Adrenal gland (tissue), 19 donors: ENCODE results near the gene CAPN13. TPM values are rescaled to one million over a fixed set of nuclear protein-coding genes. Genes with fewer than 3 reads are reported as not detected.

ENCODE experiments used
- DNase-seq, 7 donors: peaks; one replicate each; pipeline ENCODE4 v3.0.0-alpha.2; 2019 to 2020
- H3K27ac ChIP-seq, 5 donors: fragments of 200-600 bp; sonication (generic) in 4 of 5; 1 replicate in 3 of 5; 2 replicates in 2 of 5; pipeline versions ENCODE4 v1.5.1 to v1.8.0; 2016 to 2020; ENCODE audit warnings: mild to moderate bottlenecking in 1 of 5
- H3K27me3 ChIP-seq: fragments of 200-600 bp; 2 replicates; pipeline ENCODE4 v1.8.0; 2021
- H3K36me3 ChIP-seq, 2 donors: fragments of 200-600 bp; replicated peaks in 1 of 2; 1 replicate in 1 of 2; 2 replicates in 1 of 2; pipeline versions ENCODE4 v1.5.1 to v1.8.0; 2018 to 2022
- H3K4me1 ChIP-seq, 2 donors: fragments of 200-600 bp; replicated peaks in 1 of 2; 1 replicate in 1 of 2; 2 replicates in 1 of 2; pipeline versions ENCODE4 v1.5.1 to v1.8.0; 2018 to 2021
- H3K4me3 ChIP-seq, 4 donors: fragments of 200-600 bp; sonication (generic) in 3 of 4; one replicate each; pipeline ENCODE4 v1.5.1; 2016 to 2018
- H3K9me3 ChIP-seq, 3 donors: fragments of 200-600 bp; sonication (generic) in 1 of 3; replicated peaks in 1 of 3; 1 replicate in 2 of 3; 2 replicates in 1 of 3; pipeline versions ENCODE4 v1.5.1 to v1.8.0; 2016 to 2021
- POLR2A ChIP-seq, 2 donors: fragments of 450-650 bp; IDR thresholded peaks; one replicate each; pipeline ENCODE4 v1.6.1; 2017; ENCODE audit warnings: antibody characterized with exemption in 2 of 2, mild to moderate bottlenecking in 2 of 2, moderate library complexity in 1 of 2
- WGBS, 4 donors: extraction: QIAGEN DNeasy Blood & Tissue Kit in 2 of 4; methylation state at CpG; one replicate each; pipeline versions ENCODE4 v1.1.5 to v1.1.7; 2013 to 2017; 5-methylcytosine and 5-hydroxymethylcytosine counted together
- intact Hi-C, 2 donors: fragments of 100-400 bp; cut with DNase I; formaldehyde crosslinking; loops; one replicate each; pipeline versions ENCODE4 v1.14.1 to v1.15.0; 2022 to 2023
- long read RNA-seq, 10 donors: library from polyadenylated mRNA in 3 of 10; unstranded in 2 of 10; stranded (forward) in 1 of 10; transcript quantifications; one replicate each; pipeline ENCODE4 v2.0.0 and lab custom pipeline, GENCODE V29; 2021 to 2026
- polyA plus RNA-seq, 3 donors: library from polyadenylated mRNA; stranded (reverse); fragments of 200-250 nt in 2 of 3; fragments of 350-450 nt in 1 of 3; fragmentation: Illumina TruSeq in 1 of 3; extraction: RNeasy Lipid Tissue Mini Kit (QIAGEN cat#74804) in 1 of 3; gene quantifications; one replicate each; pipeline ENCODE4 v1.2.3, GENCODE V29; 2013 to 2014
- total RNA-seq, 9 donors: library from RNA; depleted of rRNA in 4 of 9; stranded (reverse); fragments of >200 nt in 4 of 9; fragments of 120-200 nt in 1 of 9; fragmentation: NEBNext Ultra II Directional in 1 of 9; extraction: Animal tissue kit (Norgen Biotek cat#: 25700) in 1 of 9; gene quantifications; one replicate each; pipeline versions ENCODE4 v1.1.0 to v1.2.4, GENCODE V29; 2013 to 2023
- TF ChIP-seq, protein P1 (sequence below), 6 experiments: fragments of 450-650 bp in 4 of 6; fragments of 200-600 bp in 2 of 6; sonication (generic) in 1 of 6; IDR thresholded peaks; 1 replicate in 5 of 6; 2 replicates in 1 of 6; pipeline versions ENCODE4 v1.5.1 to v1.8.0; 2016 to 2021; ENCODE audit warnings: antibody characterized with exemption in 6 of 6, mild to moderate bottlenecking in 2 of 6, moderate library complexity in 1 of 6
- donor health status: healthy with polysubstance abuse.
- donor health status: Bipolar disorder and iron deficiency.
- donor health status: DM: yes; HTN: yes; CAD: no.
- donor health status: DM: no; HTN: no; CAD: no.
- donor health status: DM: no; HTN: no; CAD: no.
- donor health status: DM: yes; HTN: yes; CAD: no.

Gene CAPN13, protein sequence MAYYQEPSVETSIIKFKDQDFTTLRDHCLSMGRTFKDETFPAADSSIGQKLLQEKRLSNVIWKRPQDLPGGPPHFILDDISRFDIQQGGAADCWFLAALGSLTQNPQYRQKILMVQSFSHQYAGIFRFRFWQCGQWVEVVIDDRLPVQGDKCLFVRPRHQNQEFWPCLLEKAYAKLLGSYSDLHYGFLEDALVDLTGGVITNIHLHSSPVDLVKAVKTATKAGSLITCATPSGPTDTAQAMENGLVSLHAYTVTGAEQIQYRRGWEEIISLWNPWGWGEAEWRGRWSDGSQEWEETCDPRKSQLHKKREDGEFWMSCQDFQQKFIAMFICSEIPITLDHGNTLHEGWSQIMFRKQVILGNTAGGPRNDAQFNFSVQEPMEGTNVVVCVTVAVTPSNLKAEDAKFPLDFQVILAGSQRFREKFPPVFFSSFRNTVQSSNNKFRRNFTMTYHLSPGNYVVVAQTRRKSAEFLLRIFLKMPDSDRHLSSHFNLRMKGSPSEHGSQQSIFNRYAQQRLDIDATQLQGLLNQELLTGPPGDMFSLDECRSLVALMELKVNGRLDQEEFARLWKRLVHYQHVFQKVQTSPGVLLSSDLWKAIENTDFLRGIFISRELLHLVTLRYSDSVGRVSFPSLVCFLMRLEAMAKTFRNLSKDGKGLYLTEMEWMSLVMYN
- total RNA-seq (under 1 TPM in 2 of 9 donors, not detected in 7; 0.14 to 0.37 TPM), polyA plus RNA-seq (under 1 TPM in 2 of 3 donors, not detected in 1; 0.10 to 0.32 TPM)
- long read RNA-seq, donor 1 = 0 reads
- long read RNA-seq, donor 2 = 0 reads
- long read RNA-seq, donor 3 = 0 reads
- long read RNA-seq, donor 4 = 0 reads
- long read RNA-seq, donor 5 = 0 reads
- long read RNA-seq, donor 6 = 0 reads
- long read RNA-seq, donor 7 = 0 reads
- long read RNA-seq, donor 8 = 0 reads
- long read RNA-seq, donor 9 = 0 reads
- long read RNA-seq, donor 10 = 0 reads

- intact Hi-C loops = no loop called here
- TF ChIP-seq, protein P1, sequence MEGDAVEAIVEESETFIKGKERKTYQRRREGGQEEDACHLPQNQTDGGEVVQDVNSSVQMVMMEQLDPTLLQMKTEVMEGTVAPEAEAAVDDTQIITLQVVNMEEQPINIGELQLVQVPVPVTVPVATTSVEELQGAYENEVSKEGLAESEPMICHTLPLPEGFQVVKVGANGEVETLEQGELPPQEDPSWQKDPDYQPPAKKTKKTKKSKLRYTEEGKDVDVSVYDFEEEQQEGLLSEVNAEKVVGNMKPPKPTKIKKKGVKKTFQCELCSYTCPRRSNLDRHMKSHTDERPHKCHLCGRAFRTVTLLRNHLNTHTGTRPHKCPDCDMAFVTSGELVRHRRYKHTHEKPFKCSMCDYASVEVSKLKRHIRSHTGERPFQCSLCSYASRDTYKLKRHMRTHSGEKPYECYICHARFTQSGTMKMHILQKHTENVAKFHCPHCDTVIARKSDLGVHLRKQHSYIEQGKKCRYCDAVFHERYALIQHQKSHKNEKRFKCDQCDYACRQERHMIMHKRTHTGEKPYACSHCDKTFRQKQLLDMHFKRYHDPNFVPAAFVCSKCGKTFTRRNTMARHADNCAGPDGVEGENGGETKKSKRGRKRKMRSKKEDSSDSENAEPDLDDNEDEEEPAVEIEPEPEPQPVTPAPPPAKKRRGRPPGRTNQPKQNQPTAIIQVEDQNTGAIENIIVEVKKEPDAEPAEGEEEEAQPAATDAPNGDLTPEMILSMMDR (IDR thresholded peaks at IDR 0.05) = no peak
- TF ChIP-seq POLR2A (IDR thresholded peaks at IDR 0.05) = no peak
- H3K36me3 ChIP-seq = no peaks in the 10 kb centered on the region
- no peaks in the 10 kb centered on the region for H3K4me1 ChIP-seq
- H3K27ac ChIP-seq = no peak within 1 kb of the TSS
- 61 to 70% (median 65%) methylated on average over 6 of the region's 6 CpGs for WGBS, 4 donors
- DNase-seq = no peak
- H3K4me3 ChIP-seq = no peak within 1 kb of the TSS
- H3K27me3 ChIP-seq = no peaks in the 10 kb centered on the region
- H3K9me3 ChIP-seq = no peaks in the 10 kb centered on the region
Measured at GRCh38 chr2:30807249-30807648, at the start of gene CAPN13. Gene CAPN13, minus strand, starts transcription at chr2:30807446. Its CDS starts 20,121 bp downstream, at chr2:30787325.

DNA sequence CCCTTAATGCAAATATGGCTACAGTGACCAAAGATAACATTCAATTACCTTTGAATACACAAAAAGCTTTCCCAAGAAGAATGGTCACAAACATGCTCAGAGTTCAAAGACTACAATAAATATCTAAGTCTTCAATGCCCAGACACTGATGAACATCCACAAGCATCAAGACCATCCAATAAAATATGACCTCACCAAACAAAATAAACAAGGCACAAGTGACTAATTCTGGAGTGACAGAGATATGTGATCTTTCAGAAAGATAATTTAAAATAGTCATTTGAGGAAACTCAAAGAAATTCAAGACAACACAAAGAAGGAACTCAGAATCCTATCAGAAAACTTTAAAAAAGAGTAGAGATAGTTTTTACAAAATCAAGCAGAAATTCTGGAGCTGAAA lies 40.6 kb upstream of the CAPN13 start:
- Histone ChIP-seq H3K4me1 (no peaks in the 10 kb centered on the region), H3K27me3 (no peaks in the 10 kb centered on the region), H3K27ac (no peak overlapping the region), H3K9me3 (no peaks in the 10 kb centered on the region), H3K4me3 (no peak overlapping the region), H3K36me3 (no peaks in the 10 kb centered on the region)
- intact Hi-C loops = no loop called here
- no peak for TF ChIP-seq POLR2A (IDR thresholded peaks at IDR 0.05)
- TF ChIP-seq, protein P1 (IDR thresholded peaks at IDR 0.05) = no peak
- DNase-seq = no peak

DNA sequence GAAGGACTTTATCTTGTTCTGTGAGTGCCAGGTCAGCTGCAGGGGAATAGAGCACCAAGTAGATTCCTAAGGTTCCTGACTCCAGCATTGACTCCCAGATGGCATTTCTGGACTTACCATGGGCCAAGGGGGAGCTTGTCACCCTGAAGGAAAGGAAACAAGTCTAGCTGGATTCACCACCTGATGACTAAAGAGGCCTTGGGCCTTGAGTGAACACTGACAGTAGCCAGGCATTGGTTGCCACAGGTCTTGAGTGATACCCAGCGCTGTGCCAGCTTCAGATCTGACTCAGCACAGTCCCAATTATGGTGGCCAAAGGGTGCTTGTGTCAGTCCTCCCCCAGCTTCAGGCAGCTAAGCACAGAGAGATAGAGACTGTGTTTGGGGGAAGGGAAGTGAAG lies 40.1 kb upstream of the CAPN13 start:
- H3K4me3 ChIP-seq = no peak overlapping the region
- WGBS, 4 donors = 82 to 85% (median 84%) methylated on average over 1 of the region's 1 CpG

GRCh38 chr2:30828586-30828985 lies 21.3 kb upstream of the CAPN13 start:
- TF ChIP-seq, protein P1 (IDR thresholded peaks at IDR 0.05) = no peak
- no peak overlapping the region for H3K4me3 ChIP-seq
- H3K36me3 ChIP-seq = no peaks in the 10 kb centered on the region
- 48 to 79% (median 64%) methylated on average over 1 of the region's 1 CpG for WGBS, 4 donors
- no peak for DNase-seq
- H3K27ac ChIP-seq = no peak overlapping the region
- no peaks in the 10 kb centered on the region for H3K27me3 ChIP-seq
- intact Hi-C loops = no loop called here
- H3K4me1 ChIP-seq = no peaks in the 10 kb centered on the region
- no peaks in the 10 kb centered on the region for H3K9me3 ChIP-seq

More for the DNA sequence above, 40.1 kb upstream of the CAPN13 start:
- Histone ChIP-seq H3K36me3 (no peaks in the 10 kb centered on the region), H3K9me3 (no peaks in the 10 kb centered on the region), H3K27ac (no peak overlapping the region), H3K27me3 (no peaks in the 10 kb centered on the region), H3K4me1 (no peaks in the 10 kb centered on the region)
- intact Hi-C loops = no loop called here
- DNase-seq = no peak
- TF ChIP-seq POLR2A (IDR thresholded peaks at IDR 0.05) = no peak
- TF ChIP-seq, protein P1 (IDR thresholded peaks at IDR 0.05) = no peak
